KBM-7 (cell line): Measurements from ENCODE around the gene FADS2.

Source experiments
- DNase-seq: peaks from one replicate; pipeline ENCODE4 v3.0.0-alpha.2; 2015
- in situ Hi-C: fragments of 300-500 bp; cut with MboI; formaldehyde crosslinking; loops from 2 replicates; pipeline ENCODE4 v1.14.3; 2020; ENCODE audit warnings: low sequenced_read_pairs, low pct_unique_long_range_greater_than_20kb, mixed read lengths

FADS2 gene

GRCh38 chr11:61827571-61828378 is at the start of gene FADS2:
Gene FADS2 (plus strand): TSS chr11:61828300. CDS start chr11:61828391, 91 bp downstream.
- in situ Hi-C loops = no loop called here
- DNase-seq = peak; percentile 90

- in situ Hi-C loops = no loop called here
Measured at GRCh38 chr11:61778357-61778886, 49.7 kb upstream of the FADS2 start.

GRCh38 chr11:61778920-61779650 is 49.0 kb upstream of the FADS2 start:
- DNase-seq = no peak
- in situ Hi-C loops = no loop called here

More at GRCh38 chr11:61778357-61778886, 49.7 kb upstream of the FADS2 start:
- no peak for DNase-seq

- in situ Hi-C loops = no loop called here
- no peak for DNase-seq
Measured at GRCh38 chr11:61779666-61780525, 48.2 kb upstream of the FADS2 start.

GRCh38 chr11:61780581-61781162 is 47.4 kb upstream of the FADS2 start:
- in situ Hi-C loops = no loop called here

GRCh38 chr11:61781585-61781984 is 46.5 kb upstream of the FADS2 start:
- DNase-seq = no peak
- in situ Hi-C loops = no loop called here

More at GRCh38 chr11:61780581-61781162, 47.4 kb upstream of the FADS2 start:
- DNase-seq = no peak

- DNase-seq = no peak
- in situ Hi-C loops = no loop called here
Measured at GRCh38 chr11:61782299-61782698, 45.8 kb upstream of the FADS2 start.

- no peak for DNase-seq
- in situ Hi-C loops = no loop called here
Measured at GRCh38 chr11:61782841-61783240, 45.3 kb upstream of the FADS2 start.

- in situ Hi-C loops = no loop called here
- no peak for DNase-seq
Measured at GRCh38 chr11:61783717-61784505, 44.2 kb upstream of the FADS2 start.

GRCh38 chr11:61784506-61784805 is 43.6 kb upstream of the FADS2 start:
- no peak for DNase-seq
- in situ Hi-C loops = no loop called here

GRCh38 chr11:61785837-61786402 is 42.2 kb upstream of the FADS2 start:
- in situ Hi-C loops = no loop called here
- no peak for DNase-seq

GRCh38 chr11:61787928-61788491 is 40.1 kb upstream of the FADS2 start:
- peak; percentile 66 for DNase-seq
- in situ Hi-C loops = no loop called here

GRCh38 chr11:61791737-61792309 is 36.3 kb upstream of the FADS2 start:
- in situ Hi-C loops = no loop called here
- peak; percentile 52 for DNase-seq

- in situ Hi-C loops = no loop called here
Measured at GRCh38 chr11:61792310-61793082, 35.6 kb upstream of the FADS2 start, which contains the start of the genes FEN1 and TMEM258. Gene FEN1 (plus strand): TSS chr11:61792911. CDS start chr11:61795362, 2,451 bp downstream. Gene TMEM258 (minus strand): TSS chr11:61792599. CDS start chr11:61792558, 41 bp downstream.

GRCh38 chr11:61793083-61793828 is 34.8 kb upstream of the FADS2 start:
- no peak for DNase-seq

More at GRCh38 chr11:61792310-61793082, 35.6 kb upstream of the FADS2 start, which contains the start of the genes FEN1 and TMEM258:
- DNase-seq = peak; percentile 94

GRCh38 chr11:61793829-61794204 is 34.3 kb upstream of the FADS2 start:
- in situ Hi-C loops = no loop called here
- no peak for DNase-seq

More at GRCh38 chr11:61793083-61793828, 34.8 kb upstream of the FADS2 start:
- in situ Hi-C loops = no loop called here
